ENCODE data around the gene TTC7B. TPM values are rescaled to one million over a fixed set of nuclear protein-coding genes. Genes with fewer than 3 reads are reported as not detected.

TTC7B gene
- total and polyA plus RNA-seq, 9 of the 15 experiments (the other 6 are each of a cell fraction or from before 2014, with no cell fraction given): 2.2 to 77.2 (median 36.7) TPM

DNA sequence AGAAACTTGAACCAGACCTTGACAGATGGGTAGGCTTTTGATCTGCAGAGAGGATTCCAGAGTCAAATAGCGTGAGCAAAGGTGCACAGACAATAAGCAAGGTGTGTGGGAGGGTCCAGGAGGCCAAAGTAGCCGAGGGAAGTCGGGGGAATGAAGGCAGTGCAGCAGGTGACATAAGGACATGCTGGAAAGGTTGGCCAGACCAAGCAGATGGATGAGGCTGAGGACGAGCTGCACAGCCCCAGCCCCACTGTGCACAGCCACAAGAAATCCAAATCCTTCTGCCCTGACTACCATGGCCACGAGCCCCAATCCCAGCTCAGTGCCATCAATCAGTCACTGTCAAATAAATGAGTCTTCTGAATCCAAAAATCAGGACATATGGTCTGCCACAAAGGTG, 5.4 kb downstream of the TTC7B start (continued):
- TF ChIP-seq, protein P1, sequence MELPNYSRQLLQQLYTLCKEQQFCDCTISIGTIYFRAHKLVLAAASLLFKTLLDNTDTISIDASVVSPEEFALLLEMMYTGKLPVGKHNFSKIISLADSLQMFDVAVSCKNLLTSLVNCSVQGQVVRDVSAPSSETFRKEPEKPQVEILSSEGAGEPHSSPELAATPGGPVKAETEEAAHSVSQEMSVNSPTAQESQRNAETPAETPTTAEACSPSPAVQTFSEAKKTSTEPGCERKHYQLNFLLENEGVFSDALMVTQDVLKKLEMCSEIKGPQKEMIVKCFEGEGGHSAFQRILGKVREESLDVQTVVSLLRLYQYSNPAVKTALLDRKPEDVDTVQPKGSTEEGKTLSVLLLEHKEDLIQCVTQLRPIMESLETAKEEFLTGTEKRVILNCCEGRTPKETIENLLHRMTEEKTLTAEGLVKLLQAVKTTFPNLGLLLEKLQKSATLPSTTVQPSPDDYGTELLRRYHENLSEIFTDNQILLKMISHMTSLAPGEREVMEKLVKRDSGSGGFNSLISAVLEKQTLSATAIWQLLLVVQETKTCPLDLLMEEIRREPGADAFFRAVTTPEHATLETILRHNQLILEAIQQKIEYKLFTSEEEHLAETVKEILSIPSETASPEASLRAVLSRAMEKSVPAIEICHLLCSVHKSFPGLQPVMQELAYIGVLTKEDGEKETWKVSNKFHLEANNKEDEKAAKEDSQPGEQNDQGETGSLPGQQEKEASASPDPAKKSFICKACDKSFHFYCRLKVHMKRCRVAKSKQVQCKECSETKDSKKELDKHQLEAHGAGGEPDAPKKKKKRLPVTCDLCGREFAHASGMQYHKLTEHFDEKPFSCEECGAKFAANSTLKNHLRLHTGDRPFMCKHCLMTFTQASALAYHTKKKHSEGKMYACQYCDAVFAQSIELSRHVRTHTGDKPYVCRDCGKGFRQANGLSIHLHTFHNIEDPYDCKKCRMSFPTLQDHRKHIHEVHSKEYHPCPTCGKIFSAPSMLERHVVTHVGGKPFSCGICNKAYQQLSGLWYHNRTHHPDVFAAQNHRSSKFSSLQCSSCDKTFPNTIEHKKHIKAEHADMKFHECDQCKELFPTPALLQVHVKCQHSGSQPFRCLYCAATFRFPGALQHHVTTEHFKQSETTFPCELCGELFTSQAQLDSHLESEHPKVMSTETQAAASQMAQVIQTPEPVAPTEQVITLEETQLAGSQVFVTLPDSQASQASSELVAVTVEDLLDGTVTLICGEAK (IDR thresholded peaks at IDR 0.05): no peak
- TF ChIP-seq, protein P1 (CRISPR knock-in tag; IDR thresholded peaks at IDR 0.05): no peak
- TF ChIP-seq HMGN3 (IDR thresholded peaks at IDR 0.05; ENCODE audit: borderline replicate concordance, extremely low read depth, insufficient read length, low read depth, low read length): no peak
- no peak for TF ChIP-seq ILF3 (IDR thresholded peaks at IDR 0.05; ENCODE audit: borderline replicate concordance)
- no peak for TF ChIP-seq PHF21A (IDR thresholded peaks at IDR 0.05; ENCODE audit: borderline replicate concordance, low read depth)
- TF ChIP-seq RBM39 (optimal IDR thresholded peaks at IDR 0.05; ENCODE audit: low read depth, low read length): no peak
- no peak for TF ChIP-seq C11orf30 (IDR thresholded peaks at IDR 0.05; ENCODE audit: low read depth)
- TF ChIP-seq KLF13 (tag; IDR thresholded peaks at IDR 0.05; ENCODE audit: borderline replicate concordance, low read depth): no peak
- TF ChIP-seq EZH2 (IDR thresholded peaks at IDR 0.05; ENCODE audit: borderline replicate concordance, low read depth, low read length): no peak
- TF ChIP-seq, protein P2, sequence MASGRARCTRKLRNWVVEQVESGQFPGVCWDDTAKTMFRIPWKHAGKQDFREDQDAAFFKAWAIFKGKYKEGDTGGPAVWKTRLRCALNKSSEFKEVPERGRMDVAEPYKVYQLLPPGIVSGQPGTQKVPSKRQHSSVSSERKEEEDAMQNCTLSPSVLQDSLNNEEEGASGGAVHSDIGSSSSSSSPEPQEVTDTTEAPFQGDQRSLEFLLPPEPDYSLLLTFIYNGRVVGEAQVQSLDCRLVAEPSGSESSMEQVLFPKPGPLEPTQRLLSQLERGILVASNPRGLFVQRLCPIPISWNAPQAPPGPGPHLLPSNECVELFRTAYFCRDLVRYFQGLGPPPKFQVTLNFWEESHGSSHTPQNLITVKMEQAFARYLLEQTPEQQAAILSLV (tag; IDR thresholded peaks at IDR 0.05): no peak
- TF ChIP-seq KDM1A (IDR thresholded peaks at IDR 0.05): 0 out of 4 replicates have a peak, but pooled peaks of 1 of the 2 experiments have one; percentile 11
- TF ChIP-seq MEIS2 (IDR thresholded peaks at IDR 0.05; ENCODE audit: partially characterized antibody): peak; percentile 64
- TF ChIP-seq, protein P3, sequence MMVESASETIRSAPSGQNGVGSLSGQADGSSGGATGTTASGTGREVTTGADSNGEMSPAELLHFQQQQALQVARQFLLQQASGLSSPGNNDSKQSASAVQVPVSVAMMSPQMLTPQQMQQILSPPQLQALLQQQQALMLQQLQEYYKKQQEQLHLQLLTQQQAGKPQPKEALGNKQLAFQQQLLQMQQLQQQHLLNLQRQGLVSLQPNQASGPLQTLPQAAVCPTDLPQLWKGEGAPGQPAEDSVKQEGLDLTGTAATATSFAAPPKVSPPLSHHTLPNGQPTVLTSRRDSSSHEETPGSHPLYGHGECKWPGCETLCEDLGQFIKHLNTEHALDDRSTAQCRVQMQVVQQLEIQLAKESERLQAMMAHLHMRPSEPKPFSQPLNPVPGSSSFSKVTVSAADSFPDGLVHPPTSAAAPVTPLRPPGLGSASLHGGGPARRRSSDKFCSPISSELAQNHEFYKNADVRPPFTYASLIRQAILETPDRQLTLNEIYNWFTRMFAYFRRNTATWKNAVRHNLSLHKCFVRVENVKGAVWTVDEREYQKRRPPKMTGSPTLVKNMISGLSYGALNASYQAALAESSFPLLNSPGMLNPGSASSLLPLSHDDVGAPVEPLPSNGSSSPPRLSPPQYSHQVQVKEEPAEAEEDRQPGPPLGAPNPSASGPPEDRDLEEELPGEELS (CRISPR knock-in tag; IDR thresholded peaks at IDR 0.05; ENCODE audit: borderline replicate concordance): no peak
- TF ChIP-seq IFI16 (CRISPR knock-in tag; IDR thresholded peaks at IDR 0.05): no peak
- TF ChIP-seq HDAC6 (IDR thresholded peaks at IDR 0.05; ENCODE audit: low read depth, low read length): no peak
- TF ChIP-seq HDAC2 (IDR thresholded peaks at IDR 0.05): no peak
- TF ChIP-seq ZKSCAN1 (IDR thresholded peaks at IDR 0.05; ENCODE audit: low read depth, low read length): peak; percentile 88
- TF ChIP-seq ZNF174 (CRISPR knock-in tag; IDR thresholded peaks at IDR 0.05): no peak

All from K562 (cell line).